GM19324 (cell line): ENCODE data around the gene SLC26A6.

Source experiments
- ATAC-seq: cut with Tn5 transposase; IDR thresholded peaks from one replicate; pipeline ENCODE4 v1.9.1; 2021; ENCODE audit warnings: mild to moderate bottlenecking, moderate library complexity; ENCODE audit not compliant: unreplicated experiment, low FRiP score

The SLC26A6 gene

GRCh38 chr3:48633256-48633655 lies 2.0 kb downstream of the SLC26A6 start:
- ATAC-seq, result no peak

- ATAC-seq, result no peak
These were observed 3.5 kb downstream of the SLC26A6 start for GRCh38 chr3:48631516-48632448.

- no peak for ATAC-seq
These were observed 4.4 kb downstream of the SLC26A6 start for GRCh38 chr3:48630833-48631232.

- no peak for ATAC-seq
These were observed 4.9 kb downstream of the SLC26A6 start for GRCh38 chr3:48630407-48630806.

- no peak for ATAC-seq
These were observed 5.4 kb downstream of the SLC26A6 start for GRCh38 chr3:48629894-48630293.

DNA sequence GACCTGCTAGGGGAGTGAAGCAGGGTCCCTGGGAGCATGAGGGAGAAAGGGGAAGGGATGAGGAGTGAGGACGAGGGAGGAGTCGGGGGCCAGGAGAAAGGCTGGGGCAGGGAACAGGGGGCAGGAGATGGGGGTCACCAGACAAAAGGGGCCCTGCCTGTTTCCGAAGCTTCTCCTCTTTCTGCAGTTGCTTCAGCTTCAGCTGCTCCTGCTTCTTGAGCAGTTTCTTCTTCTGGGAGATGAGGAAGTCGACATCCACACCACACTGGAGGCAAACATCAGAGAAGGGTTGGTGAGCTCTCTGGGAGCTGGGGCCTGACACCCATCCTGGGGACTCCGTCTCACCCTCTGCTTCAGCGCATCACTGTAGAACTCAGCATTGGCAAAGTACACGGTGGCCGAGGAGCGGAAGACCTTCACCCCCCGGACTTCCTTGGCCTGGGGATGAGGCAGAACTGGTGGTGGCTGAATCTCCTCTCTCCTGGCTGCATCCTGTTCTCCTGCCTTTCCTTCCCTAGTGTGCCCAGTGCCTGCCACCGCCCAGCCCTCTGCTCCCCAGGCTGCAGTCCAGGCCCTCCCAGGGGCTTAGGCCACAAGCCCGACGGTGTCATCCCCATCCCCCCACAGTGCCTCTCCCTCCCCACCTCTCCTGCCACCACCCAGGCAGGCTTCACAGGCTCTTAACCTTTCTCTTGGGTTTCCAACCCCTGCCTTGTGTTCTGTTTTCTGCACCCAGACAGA lies 6.8 kb downstream of the SLC26A6 start:
- no peak for ATAC-seq

GRCh38 chr3:48625600-48625999 lies 9.7 kb downstream of the SLC26A6 start:
- ATAC-seq, result no peak

- no peak for ATAC-seq
These were observed 10.5 kb downstream of the SLC26A6 start for GRCh38 chr3:48624767-48625166.

DNA sequence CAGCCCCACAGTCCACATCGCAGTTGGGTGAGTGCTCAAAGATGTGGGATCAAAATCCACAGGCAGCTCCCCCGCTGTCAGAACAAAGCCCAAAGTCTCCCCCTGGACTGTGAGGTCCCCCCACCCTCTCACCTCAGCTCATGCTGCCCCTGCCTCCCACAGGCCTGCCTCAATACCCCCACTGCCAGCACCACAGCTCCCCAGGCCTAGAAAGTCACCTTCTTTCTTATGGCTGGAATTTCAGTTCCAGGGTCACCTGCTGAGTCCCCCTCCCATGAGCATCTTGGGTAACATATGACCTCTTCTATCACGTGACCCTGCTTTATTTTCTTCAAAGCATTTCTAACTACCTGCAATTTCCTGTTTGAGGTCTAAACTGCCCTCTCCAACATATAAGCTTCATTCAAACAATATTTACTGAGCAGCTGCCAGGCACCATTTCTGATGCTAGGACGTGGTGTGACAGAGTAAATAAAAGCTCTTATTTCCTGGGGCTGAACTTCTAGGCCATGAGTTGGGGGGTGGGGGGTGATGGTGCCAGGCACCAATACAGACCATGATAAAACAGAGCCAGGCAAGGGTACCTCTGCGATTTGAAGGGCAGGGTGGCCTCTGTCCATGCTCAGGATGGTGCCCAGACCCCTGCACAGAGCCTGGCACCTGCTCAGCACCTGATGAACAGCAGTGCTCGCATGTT lies 11.3 kb downstream of the SLC26A6 start:
- ATAC-seq, result no peak

GRCh38 chr3:48621461-48621869 lies 13.8 kb downstream of the SLC26A6 start, which contains the start of gene TMEM89:
TMEM89 (minus strand) TSS chr3:48621769; CDS start chr3:48621756, 13 bp downstream.
- ATAC-seq, result no peak

DNA sequence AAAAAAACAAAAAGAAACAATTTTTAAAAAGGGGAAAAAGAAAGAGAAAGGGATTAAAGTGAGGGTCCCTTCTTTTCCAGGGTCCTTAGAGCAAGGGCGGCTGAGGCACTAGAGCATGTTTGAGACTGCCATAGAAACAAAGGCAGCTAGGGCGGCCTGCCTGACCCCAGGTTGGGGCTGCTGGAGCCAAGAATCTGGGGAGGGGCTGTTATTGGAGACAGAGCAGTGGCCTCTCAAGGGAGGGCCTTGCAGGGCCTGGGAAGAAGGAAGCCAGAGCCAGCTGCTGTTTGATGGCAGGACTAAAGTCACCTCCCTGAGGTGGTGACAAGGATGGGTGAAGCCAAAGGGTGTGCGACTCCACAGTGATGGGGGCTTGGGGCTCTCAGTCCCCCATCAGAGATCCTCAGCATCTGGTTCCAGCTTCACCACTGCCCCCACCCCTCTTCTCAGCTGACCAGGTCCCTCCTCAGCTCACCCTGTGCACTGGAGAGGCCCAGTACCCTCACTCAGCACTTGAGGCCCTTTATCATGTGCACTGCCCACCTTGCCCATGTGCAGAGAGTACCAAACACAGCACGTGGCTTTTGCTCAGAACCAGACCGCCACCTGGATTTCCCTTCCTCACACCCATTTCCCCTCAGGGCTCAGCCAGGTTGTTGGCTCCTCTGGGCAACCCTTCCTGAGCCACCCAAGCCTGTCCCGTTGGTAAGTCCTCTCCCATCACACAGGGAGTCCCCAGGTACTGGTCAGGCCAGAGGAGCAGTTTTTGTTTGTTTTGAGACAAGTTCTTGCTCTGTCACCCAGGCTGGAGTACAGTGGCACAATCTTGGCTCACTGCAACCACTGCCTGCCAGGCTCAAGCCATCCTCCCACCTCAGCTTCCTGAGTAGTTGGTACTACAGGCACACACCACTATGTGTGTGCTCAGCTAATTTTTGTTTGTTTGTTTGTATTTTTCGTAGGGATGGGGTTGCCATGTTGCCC lies 15.4 kb downstream of the SLC26A6 start:
- no peak for ATAC-seq

DNA sequence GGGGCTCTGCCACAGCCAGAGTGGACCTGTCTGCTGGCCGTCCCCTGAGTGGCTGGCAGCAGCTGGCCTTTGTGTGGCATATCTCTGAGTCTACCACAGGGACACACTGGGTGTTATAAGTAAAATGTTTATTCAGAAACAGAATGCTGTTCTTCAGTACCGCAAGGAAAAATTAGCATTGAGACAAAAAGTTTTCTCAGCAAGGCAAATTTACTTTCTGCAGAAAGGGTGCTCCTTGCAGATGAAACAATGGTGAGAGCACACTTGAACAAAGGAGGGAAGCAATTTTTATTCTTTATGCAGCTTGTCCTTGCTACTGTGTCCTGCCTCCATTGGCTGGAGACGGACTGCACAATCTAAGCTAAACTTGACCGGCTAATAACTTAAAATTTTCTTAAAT lies 17.7 kb downstream of the SLC26A6 start:
- no peak for ATAC-seq

- no peak for ATAC-seq
These were observed 21.2 kb downstream of the SLC26A6 start for GRCh38 chr3:48614044-48614443.

DNA sequence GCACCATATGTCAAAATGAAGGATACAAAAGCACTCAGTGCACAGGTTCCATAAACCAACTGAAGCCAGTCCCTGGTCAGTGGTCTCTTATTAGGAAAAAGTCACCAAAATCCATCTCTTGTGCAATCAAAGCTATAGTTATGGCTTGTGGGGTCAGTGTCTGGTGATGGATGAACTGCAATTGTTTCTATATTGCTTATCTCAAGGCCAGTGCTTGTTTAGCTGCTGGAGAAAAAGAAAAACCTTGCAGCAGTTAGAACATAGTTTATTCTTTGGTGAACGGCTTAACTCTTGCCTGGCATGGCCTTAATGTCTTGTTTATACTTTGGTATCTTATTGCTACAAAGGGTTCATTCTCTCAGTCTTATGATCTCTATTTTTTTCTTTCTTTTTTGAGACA lies 23.0 kb downstream of the SLC26A6 start:
- no peak for ATAC-seq

- peak; percentile 96 for ATAC-seq
These were observed 25.9 kb downstream of the SLC26A6 start, which contains the start of gene UQCRC1 for GRCh38 chr3:48609088-48610005. UQCRC1 (minus strand) TSS chr3:48609646; CDS start chr3:48609620, 26 bp downstream.

DNA sequence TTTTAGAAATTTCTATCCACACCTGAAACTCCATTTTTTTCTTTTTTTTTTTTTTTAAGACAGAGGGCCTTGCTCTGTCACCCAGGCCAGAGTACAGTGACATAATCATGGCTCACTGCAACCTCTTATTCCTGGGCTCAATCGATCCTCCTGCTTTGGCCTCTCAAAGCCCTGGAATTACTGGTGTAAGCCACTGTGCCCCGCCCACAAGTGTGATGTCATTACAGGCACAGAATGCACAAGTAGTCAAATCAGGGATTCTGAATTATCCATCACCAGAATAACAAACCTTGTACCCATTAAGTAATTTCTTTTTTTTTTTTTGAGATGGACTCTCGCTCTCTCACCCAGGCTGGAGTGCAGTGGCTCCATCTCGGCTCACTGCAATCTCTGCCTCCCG lies 27.7 kb downstream of the SLC26A6 start:
- ATAC-seq, result no peak

GRCh38 chr3:48601622-48601994 lies 33.7 kb downstream of the SLC26A6 start:
- no peak for ATAC-seq

GRCh38 chr3:48600711-48601621 lies 34.3 kb downstream of the SLC26A6 start:
- ATAC-seq, result no peak
